Caco-2 (cell line): ENCODE results near the gene POLH. TPM values are rescaled to one million over a fixed set of nuclear protein-coding genes. Genes with fewer than 3 reads are reported as not detected.
A peak's percentile ranks its signal among the peaks of the same experiment; 100 is the strongest.

Source experiments
- BruUV-seq: library from RNA; stranded (reverse); fragments of 400-500 nt; replicated peaks from 2 replicates; lab custom pipeline; 2021; lab: Mats Ljungman, UMichigan
- CTCF ChIA-PET: fragments of 300-600 bp; sonication (Branson Sonifier 250); formaldehyde crosslinking; loops from one replicate; lab custom pipeline; 2022; ENCODE audit warnings: antibody characterized with exemption; lab: Charles Lee
- POLR2A ChIA-PET: fragments of 300-600 bp; sonication (Branson Sonifier 250); formaldehyde crosslinking; loops from one replicate; lab custom pipeline; 2022; ENCODE audit warnings: antibody characterized with exemption; lab: Charles Lee
- DNase-seq, 2 experiments: peaks; one replicate each; pipeline versions ENCODE4 v3.0.0 to v3.0.0-alpha.2; 2020 to 2022
- H3K27me3 ChIP-seq: replicated peaks from 2 replicates; pipeline ENCODE4 v1.6.0; 2011; ENCODE audit warnings: low read length; ENCODE audit not compliant: control insufficient read depth, insufficient read depth
- H3K36me3 ChIP-seq: 2 replicates; pipeline ENCODE4 v1.5.1; 2011; ENCODE audit warnings: low read length; ENCODE audit not compliant: control insufficient read depth, insufficient read depth
- H3K4me1 ChIP-seq: fragments of 250-450 bp; sonication (Bioruptor Pico); 2 replicates; pipeline ENCODE4 v1.5.1; 2020; ENCODE audit warnings: mild to moderate bottlenecking
- H3K4me3 ChIP-seq: 2 replicates; pipeline ENCODE4 v1.5.1; 2011; ENCODE audit warnings: low read depth, mild to moderate bottlenecking, control low read depth, low read length
- H3K9me3 ChIP-seq: fragments of 250-450 bp; sonication (Bioruptor Pico); 2 replicates; pipeline ENCODE4 v1.5.1; 2020; ENCODE audit warnings: mild to moderate bottlenecking, moderate library complexity
- H3K27ac Mint-ChIP-seq: one replicate; pipeline ENCODE4 v1.8.0; 2022; ENCODE audit warnings: mixed read lengths; ENCODE audit not compliant: unreplicated experiment
- H3K27me3 Mint-ChIP-seq: one replicate; pipeline ENCODE4 v1.8.0; 2022; ENCODE audit warnings: mixed read lengths; ENCODE audit not compliant: insufficient read depth, unreplicated experiment
- H3K36me3 Mint-ChIP-seq: one replicate; pipeline ENCODE4 v1.8.0; 2022; ENCODE audit warnings: mild to moderate bottlenecking, mixed read lengths; ENCODE audit not compliant: insufficient read depth, unreplicated experiment
- H3K4me1 Mint-ChIP-seq: one replicate; pipeline ENCODE4 v1.8.0; 2022; ENCODE audit warnings: low read depth, mixed read lengths; ENCODE audit not compliant: unreplicated experiment
- H3K4me3 Mint-ChIP-seq: one replicate; pipeline ENCODE4 v1.8.0; 2022; ENCODE audit warnings: mild to moderate bottlenecking, moderate library complexity, mixed read lengths; ENCODE audit not compliant: unreplicated experiment
- H3K9me3 Mint-ChIP-seq: one replicate; pipeline ENCODE4 v1.8.0; 2022; ENCODE audit warnings: mixed read lengths; ENCODE audit not compliant: unreplicated experiment
- intact Hi-C: fragments of 100-400 bp; cut with micrococcal nuclease; formaldehyde crosslinking; loops from one replicate; pipeline ENCODE4 v1.10.0; 2022; ENCODE audit not compliant: unreplicated experiment
- total RNA-seq: library from RNA; stranded (reverse); gene quantifications from 2 replicates; pipeline ENCODE4 v1.2.3, GENCODE V29; 2022
- TF ChIP-seq, protein P1 (sequence below), 2 experiments: fragments of 200-600 bp in 1 of 2; IDR thresholded peaks; 1 replicate in 1 of 2; 2 replicates in 1 of 2; pipeline versions ENCODE4 v1.5.1 to v1.8.0; 2011 to 2022; ENCODE audit warnings: antibody characterized with exemption in 1 of 2, control low read depth in 1 of 2, inconsistent platforms in 1 of 2, low read depth in 1 of 2, low read length in 1 of 2, mild to moderate bottlenecking in 1 of 2, moderate library complexity in 1 of 2; ENCODE audit not compliant: insufficient read depth in 1 of 2, severe bottlenecking in 1 of 2, unreplicated experiment in 1 of 2

POLH gene
- total RNA-seq, 1 experiment from 2014 or later, result 14.2 TPM

DNA sequence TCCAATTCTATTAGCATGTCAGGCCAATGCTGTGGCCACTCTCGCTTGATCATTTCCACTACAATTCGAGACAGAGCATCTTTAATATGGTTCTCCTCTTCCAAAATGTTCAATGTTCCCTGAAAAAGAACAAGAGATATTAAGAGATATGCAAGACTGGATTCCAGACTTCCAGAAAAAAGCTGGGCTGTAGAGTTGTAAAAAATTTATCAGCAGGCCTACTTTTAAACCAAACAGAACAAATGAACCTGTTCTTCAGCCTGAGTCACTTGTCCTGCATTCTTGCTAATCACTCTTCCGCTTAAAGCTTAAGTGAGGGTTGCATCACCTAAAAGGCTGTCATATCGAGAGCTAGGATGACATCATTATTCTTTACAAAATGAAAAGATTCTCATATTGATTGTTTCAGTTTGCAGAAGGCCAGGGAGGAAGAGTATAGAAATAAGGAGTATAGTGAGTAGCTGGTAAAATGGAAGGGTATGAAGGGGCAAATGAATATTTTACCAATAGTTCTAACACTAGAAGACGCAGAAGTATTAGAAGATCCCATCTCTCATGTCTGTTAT is 5.0 kb upstream of the POLH start:
- peak in 1 of 2 experiments; percentile 42 for DNase-seq
- Histone ChIP-seq H3K27me3 (no peaks in the 10 kb centered on the region), H3K9me3 (no peaks in the 10 kb centered on the region), H3K4me3 (no peak overlapping the region), H3K36me3 (no peaks in the 10 kb centered on the region; the same call in 1 of the 2 replicates), H3K4me1 (peaks cover 7% of the 10 kb centered on the region; the same call in 1 of the 2 replicates)
- no peak overlapping the region for H3K4me3 Mint-ChIP-seq
- BruUV-seq, result no TSS peak
- no peaks in the 10 kb centered on the region for H3K27me3 Mint-ChIP-seq
- TF ChIP-seq, protein P1, sequence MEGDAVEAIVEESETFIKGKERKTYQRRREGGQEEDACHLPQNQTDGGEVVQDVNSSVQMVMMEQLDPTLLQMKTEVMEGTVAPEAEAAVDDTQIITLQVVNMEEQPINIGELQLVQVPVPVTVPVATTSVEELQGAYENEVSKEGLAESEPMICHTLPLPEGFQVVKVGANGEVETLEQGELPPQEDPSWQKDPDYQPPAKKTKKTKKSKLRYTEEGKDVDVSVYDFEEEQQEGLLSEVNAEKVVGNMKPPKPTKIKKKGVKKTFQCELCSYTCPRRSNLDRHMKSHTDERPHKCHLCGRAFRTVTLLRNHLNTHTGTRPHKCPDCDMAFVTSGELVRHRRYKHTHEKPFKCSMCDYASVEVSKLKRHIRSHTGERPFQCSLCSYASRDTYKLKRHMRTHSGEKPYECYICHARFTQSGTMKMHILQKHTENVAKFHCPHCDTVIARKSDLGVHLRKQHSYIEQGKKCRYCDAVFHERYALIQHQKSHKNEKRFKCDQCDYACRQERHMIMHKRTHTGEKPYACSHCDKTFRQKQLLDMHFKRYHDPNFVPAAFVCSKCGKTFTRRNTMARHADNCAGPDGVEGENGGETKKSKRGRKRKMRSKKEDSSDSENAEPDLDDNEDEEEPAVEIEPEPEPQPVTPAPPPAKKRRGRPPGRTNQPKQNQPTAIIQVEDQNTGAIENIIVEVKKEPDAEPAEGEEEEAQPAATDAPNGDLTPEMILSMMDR (IDR thresholded peaks at IDR 0.05; ENCODE audit: insufficient read depth in 1 of 2, low read depth in 1 of 2, low read length in 1 of 2, severe bottlenecking in 1 of 2, unreplicated experiment in 1 of 2), result no peak
- peak overlapping the region; percentile 77 for H3K27ac Mint-ChIP-seq
- POLR2A ChIA-PET, result interaction anchor here (0.6 kb wide), 1 partner anchor 56 kb away, joined by 3 read pairs; no protein-coding TSS in a partner anchor
- CTCF ChIA-PET, result no interaction called here
- H3K36me3 Mint-ChIP-seq, result peaks cover 68% of the 10 kb centered on the region
- intact Hi-C loops, result no loop called here
- no peaks in the 10 kb centered on the region for H3K9me3 Mint-ChIP-seq
- H3K4me1 Mint-ChIP-seq, result peaks cover 7% of the 10 kb centered on the region

DNA sequence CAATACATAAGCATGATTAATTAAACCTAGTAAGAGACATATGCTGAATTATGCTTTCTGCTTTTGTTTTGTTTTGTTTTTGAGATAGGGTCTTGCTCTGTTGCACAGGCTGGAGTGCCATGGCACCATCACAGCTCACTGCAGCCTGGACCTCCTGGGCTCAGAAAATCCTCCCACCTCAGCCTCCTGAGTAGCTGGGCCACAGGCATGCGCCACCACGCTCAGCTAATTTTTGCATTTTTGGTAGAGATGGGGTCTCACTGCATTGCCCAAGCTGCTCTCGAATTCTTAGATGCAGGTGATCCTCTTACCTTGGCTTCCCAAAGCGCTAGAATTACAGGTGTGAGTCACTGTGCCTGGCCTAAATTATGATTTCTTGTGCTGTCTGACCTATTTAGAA is 4.0 kb upstream of the POLH start:
- CTCF ChIA-PET, result no interaction called here
- TF ChIP-seq, protein P1 (IDR thresholded peaks at IDR 0.05; ENCODE audit: insufficient read depth in 1 of 2, low read depth in 1 of 2, low read length in 1 of 2, severe bottlenecking in 1 of 2, unreplicated experiment in 1 of 2), result no peak
- intact Hi-C loops, result no loop called here

DNA sequence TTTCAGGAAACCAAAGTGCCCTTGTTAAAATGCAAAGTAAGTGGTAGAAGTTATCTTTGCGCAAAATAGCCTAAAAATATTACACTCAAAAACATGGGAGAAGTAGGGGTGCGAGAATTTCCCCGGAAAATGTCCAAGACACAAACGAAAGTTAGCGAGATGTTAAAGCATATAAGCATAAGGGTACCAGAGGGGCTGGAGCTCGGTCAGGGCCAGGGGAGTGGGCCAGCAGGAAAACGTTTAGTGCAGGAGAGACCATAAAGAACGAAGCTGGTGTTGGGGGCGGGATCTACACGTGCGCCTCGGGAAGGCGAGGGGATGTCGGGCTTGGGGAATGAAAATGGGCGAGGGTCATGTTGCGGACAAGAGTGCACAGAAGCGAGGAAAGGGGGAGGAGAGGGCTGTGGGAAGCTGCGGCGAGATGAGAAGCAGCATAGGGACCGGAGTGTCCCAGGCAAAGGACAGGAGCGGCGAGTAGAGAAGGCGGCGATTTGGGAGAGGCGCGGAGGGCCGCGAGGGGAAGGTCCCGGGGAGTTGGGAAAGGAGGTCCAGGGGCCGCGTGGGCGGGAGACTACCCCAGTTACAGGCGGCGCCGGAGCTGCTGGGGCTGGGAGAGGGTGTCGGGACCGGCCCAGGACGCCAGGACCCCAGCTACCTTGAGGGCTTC is 747 bp upstream of the POLH start:
- Histone ChIP-seq H3K9me3 (no peaks in the 10 kb centered on the region), H3K4me1 (peaks cover 7% of the 10 kb centered on the region; the same call in 1 of the 2 replicates), H3K36me3 (no peaks in the 10 kb centered on the region; the same call in 1 of the 2 replicates), H3K27me3 (no peaks in the 10 kb centered on the region), H3K4me3 (peak overlapping the region; percentile 100)
- intact Hi-C loops, result no loop called here
- no TSS peak for BruUV-seq
- ChIA-PET CTCF (no interaction called here), POLR2A (interaction anchor here (0.6 to 1.6 kb wide), 3 partner anchors 55 to 828 kb away, joined by 4 to 12 read pairs (median 6); no protein-coding TSS in a partner anchor)
- H3K27ac Mint-ChIP-seq, result peak overlapping the region; percentile 98
- H3K36me3 Mint-ChIP-seq, result peaks cover 47% of the 10 kb centered on the region
- no peaks in the 10 kb centered on the region for H3K27me3 Mint-ChIP-seq
- no peaks in the 10 kb centered on the region for H3K9me3 Mint-ChIP-seq
- TF ChIP-seq, protein P1 (IDR thresholded peaks at IDR 0.05; ENCODE audit: insufficient read depth in 1 of 2, low read depth in 1 of 2, low read length in 1 of 2, severe bottlenecking in 1 of 2, unreplicated experiment in 1 of 2), result no peak
- peak; percentile 53 to 55 for DNase-seq
- H3K4me1 Mint-ChIP-seq, result peaks cover 18% of the 10 kb centered on the region
- H3K4me3 Mint-ChIP-seq, result peak overlapping the region; percentile 100

More for the DNA sequence above, 4.0 kb upstream of the POLH start:
- no peaks in the 10 kb centered on the region for H3K27me3 ChIP-seq
- no peak overlapping the region for H3K4me3 ChIP-seq
- Mint-ChIP-seq H3K36me3 (peaks cover 63% of the 10 kb centered on the region), H3K27ac (peak overlapping the region; percentile 12), H3K4me1 (peaks cover 7% of the 10 kb centered on the region), H3K27me3 (no peaks in the 10 kb centered on the region), H3K4me3 (no peak overlapping the region), H3K9me3 (no peaks in the 10 kb centered on the region)
- POLR2A ChIA-PET, result no interaction called here
- H3K36me3 ChIP-seq, result no peaks in the 10 kb centered on the region; the same call in 1 of the 2 replicates
- no peak for DNase-seq
- TSS peak; percentile 1 for BruUV-seq
- no peaks in the 10 kb centered on the region for H3K9me3 ChIP-seq
- peaks cover 7% of the 10 kb centered on the region; the same call in 1 of the 2 replicates for H3K4me1 ChIP-seq
